ENCODE measurements around the gene INSC.

DNA sequence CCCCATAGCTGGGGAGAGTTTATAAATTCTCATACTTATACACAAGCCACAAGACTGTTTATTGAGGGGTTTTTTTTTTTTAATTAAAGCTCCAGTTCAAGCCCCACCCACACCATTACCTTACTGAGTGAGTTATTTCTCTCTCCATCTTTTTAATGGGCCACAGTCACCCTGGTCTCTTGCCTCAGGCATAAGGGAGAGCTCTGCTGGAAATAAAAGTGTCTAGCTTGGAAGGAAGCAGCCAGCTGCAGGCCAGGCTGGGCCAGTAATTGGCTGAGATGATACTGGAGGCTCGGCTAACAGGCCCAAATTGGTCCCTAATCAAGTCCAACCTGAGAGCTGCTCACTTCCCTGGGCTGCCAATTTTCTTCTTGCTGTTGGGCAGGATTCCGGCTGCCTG lies 174.1 kb downstream of the INSC start:
- TF ChIP-seq, protein P1, sequence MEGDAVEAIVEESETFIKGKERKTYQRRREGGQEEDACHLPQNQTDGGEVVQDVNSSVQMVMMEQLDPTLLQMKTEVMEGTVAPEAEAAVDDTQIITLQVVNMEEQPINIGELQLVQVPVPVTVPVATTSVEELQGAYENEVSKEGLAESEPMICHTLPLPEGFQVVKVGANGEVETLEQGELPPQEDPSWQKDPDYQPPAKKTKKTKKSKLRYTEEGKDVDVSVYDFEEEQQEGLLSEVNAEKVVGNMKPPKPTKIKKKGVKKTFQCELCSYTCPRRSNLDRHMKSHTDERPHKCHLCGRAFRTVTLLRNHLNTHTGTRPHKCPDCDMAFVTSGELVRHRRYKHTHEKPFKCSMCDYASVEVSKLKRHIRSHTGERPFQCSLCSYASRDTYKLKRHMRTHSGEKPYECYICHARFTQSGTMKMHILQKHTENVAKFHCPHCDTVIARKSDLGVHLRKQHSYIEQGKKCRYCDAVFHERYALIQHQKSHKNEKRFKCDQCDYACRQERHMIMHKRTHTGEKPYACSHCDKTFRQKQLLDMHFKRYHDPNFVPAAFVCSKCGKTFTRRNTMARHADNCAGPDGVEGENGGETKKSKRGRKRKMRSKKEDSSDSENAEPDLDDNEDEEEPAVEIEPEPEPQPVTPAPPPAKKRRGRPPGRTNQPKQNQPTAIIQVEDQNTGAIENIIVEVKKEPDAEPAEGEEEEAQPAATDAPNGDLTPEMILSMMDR (IDR thresholded peaks at IDR 0.05; ENCODE audit: low read length) = no peak
- no peak for TF ChIP-seq EZH2 (IDR thresholded peaks at IDR 0.05; ENCODE audit: borderline replicate concordance, low read length)

Data from OCI-LY1 (cell line).